ENCODE results near the gene SLC9A8.

Gene SLC9A8

DNA sequence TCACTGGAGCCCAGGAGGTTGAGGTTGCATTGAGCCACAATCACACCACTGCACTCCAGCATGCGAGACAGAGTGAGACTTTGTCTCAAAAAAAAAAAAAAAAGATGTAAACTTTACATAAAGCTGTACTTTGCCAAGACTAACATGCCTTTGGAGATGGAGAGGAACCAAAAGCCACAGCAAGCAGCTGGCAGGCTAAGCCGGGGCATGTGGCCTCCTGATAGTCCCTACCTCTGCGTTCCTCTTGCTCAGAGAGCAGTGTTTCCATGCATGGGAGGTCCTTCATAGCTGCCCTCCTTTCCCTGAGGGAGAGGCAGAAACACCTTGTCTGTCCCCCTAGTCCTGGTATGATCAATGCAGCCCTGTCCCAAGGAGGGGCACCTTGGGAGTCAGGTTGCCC, 67.5 kb downstream of the SLC9A8 start:
- DNase-seq (ENCODE audit: low read depth), result peak; percentile 80

DNA sequence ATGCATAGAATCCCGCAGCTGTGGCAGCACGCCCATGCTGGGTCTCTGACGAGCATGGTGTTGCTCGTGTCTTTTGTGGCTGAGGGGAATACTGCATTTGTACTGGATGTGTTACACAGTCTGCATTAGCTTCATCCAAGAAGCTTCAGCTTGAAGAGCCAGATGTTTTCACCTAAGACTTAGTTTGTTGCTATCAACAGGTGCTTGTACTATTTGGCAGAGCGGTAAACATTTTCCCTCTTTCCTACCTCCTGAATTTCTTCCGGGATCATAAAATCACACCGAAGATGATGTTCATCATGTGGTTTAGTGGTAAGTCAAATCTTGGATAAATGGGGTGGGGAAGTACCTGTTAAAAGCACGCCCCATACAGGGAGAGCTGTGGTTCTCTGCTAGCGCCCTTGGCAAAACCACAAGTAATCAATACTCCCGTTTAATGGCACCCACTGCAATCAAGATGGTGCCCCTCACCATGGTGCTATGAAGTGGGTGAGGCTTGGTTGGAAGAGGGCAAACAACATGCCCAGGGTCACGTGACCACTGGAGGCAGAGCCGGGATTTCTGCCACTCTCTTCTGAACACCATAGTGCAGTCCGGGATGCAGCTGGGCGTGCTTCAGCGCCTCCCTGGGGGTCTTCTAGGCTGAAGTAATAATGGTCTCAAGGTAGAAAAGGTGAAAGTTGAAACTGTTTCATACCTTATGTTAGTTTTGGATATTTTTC, 68.3 kb downstream of the SLC9A8 start:
- no peak for DNase-seq (ENCODE audit: low read depth)

DNA sequence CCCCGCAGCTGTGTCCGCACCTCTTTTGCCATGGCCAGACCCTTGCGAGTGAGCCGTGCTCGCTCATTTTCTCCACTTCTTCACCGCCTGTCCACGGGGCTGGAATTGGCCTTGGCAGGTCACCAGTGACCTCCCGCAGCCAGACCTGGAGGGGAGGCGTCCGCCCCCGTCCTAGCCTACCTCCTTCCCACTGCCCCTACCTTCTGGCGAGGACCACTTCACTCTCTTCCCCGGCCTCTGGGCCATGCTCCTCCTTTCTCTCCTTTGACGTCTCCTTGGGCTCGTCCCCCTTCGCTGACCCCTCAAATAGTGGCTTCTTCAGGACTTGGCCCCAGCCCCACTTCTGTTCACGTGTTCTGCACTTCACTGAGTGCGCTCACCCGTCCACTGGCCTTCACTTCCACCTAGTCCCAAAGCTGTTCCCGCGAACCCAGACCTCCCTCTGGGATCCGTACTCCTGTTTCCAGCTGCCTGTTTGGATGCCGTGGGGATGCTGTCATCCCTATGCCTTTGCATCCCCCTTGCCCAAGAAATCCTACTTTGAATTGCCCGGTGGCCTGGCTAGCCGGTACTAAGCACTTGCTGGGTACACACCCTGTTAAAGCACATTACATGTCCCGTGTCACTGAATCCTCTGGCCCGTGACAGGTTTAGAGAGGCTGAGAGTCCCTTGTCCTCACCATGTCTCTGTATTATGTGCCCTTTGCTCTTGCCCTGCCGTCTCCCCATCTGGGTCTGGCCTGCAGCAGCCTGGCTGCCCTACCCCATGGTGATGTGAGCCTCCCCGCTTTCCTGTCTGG, 69.7 kb downstream of the SLC9A8 start:
- no peak for DNase-seq (ENCODE audit: low read depth)

DNA sequence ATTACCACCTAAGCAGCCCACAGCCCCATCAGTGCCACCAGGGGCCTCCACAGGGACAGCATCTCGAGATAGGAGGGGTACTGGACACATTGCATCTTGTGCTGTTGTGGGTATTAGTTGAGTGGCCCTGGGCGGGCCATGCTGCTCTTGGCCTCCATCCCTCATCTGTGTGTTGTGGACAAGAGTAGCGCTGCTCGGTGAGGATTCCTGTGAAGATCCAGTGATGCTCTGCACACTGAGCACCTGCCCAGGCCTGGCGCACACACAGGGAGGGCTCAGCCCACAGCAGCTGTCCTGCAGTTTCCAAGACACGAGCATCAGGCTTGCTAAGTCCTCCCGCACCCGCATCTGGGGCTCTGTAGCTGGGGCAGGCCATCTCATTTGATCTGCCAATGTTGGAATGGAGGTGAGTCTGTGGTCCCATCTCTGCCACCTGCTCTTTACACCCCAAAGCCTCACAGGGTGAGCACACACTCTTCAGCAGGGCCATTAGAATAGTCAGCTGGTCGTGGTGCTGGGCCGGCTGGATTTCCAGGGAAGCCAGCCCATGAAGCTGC, 70.7 kb downstream of the SLC9A8 start:
- DNase-seq (ENCODE audit: low read depth), result no peak

DNA sequence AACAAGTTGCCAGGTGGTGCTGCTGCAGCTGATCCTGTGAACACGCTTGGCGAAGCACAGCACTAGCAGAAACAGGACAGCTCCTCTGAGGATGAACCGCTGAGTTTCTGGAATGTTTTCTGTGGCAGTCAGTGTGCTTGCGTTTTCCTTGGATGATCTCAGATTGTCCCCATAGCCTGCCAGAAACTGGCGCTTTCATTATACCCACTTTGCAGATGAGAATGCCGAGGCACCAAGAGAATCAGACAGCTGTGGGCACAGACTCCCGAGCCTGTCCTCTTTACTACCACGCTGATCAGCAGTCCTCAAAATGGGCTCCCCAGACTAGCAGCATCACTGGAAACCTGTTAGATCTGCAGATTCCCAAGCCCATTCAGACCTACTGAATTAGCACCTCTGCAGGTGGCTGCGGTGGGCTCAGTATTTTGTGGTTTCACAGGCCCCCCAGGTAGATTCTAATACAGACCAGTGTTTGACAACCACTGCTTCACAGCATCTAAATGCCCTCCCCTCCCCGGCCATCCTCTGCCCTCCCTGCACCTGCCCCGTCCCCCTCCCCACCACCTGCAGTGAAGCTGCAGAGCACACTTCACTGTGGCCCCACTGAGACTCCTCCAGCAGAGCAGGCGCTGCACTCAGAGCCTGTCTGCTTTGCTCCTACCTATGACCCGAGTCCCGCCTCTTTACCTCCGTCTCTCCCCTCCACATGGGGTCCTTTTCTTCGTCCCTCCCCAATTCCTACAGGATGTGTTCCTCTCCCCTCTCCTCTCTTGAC, 73.1 kb downstream of the SLC9A8 start:
- DNase-seq (ENCODE audit: low read depth), result no peak

DNA sequence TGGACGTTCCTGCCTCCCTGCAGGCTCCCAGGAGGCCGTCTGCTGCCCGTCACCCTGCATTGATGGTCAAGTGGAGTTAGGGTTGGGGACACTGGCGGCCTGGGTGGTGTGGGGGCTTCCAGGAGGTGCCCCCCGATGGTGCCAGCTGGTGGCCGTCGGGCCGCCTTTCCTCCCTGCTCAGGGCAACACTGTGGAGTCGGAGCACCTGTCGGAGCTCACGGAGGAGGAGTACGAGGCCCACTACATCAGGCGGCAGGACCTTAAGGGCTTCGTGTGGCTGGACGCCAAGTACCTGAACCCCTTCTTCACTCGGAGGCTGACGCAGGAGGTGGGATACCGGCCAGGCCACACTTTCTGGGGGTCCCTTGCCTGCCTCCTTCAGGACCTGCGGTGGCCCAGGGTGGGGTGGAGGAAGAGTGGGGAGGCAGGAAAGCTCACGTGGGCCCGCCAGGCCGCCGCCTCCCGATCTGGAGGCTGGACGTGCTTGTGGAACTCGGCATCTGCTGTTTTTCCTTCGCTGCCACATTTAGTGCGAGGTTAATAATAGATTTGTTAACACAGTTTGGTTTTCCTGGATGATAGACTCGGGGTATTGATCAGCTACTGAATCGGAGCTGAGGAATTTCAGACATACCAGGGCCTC, 74.1 kb downstream of the SLC9A8 start:
- DNase-seq (ENCODE audit: low read depth), result no peak

DNA sequence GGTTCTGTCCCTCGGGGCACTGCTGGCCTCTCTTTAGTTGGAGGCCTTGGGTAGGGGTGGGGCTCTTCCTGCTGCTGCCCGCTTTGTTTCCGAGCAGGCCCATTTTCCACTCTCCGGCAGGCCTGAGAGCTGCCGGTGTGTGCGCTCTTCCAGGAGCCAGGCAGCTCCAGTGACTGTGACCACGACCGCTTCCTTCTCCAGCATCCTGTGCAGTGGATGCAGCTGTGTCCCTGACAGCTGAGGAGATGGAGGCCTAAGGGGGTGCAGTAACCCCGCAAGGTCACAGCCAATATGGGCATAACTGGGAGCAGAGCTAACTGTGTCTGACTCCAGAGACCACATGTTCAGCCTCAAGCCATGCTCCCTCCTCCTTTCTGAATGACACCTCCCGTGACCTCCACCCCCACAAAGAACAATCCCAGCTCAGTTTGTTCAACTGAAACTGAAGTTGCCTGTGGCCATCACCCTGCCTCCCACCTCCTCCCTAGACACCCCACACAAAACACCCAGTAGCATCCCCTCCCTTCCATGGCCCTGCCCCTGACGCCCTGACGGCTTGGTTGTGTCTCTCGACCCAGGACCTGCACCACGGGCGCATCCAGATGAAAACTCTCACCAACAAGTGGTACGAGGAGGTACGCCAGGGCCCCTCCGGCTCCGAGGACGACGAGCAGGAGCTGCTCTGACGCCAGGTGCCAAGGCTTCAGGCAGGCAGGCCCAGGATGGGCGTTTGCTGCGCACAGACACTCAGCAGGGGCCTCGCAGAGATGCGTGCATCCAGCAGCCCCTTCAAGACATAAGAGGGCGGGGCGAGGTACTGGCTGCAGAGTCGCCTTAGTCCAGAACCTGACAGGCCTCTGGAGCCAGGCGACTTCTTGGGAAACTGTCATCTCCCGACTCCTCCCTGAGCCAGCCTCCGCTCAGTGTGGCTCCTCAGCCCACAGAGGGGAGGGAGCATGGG, 74.9 kb downstream of the SLC9A8 start:
- peak; percentile 26 for DNase-seq (ENCODE audit: low read depth)

DNA sequence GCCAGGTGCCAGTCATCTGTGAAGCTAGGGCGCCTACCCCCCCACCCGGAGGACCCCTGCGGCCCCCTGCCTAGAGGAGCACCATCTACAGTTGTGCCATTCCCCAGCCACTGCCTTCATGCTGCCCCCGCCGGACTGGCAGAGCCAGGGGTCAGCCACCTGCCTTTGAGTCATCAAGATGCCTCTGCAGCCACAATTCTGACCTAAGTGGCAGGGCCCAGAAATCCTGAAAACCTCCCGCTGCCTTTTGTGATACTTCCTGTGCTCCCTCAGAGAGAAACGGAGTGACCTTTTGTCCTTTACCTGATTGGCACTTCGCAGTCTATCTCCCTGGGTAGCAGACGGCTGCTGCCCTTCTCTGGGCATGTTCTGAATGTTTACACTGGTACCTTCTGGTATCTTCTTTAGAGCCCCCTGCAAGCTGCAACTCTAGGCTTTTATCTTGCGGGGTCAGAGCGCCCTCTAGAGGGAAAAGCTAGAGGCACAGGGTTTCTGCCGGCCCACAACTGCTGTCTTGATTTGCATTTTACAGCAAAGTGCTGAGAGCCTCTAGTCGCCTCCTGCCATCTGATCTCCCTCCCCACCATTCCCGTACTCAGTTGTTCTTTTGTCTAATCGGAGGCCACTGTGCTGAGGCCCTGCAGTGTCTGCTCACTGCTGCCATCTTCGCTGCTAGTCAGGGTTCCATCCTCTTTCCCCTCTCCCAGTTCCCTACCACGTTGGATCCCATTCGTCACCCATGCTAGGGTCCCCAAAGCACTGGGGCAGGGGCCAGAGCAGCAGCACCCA, 75.8 kb downstream of the SLC9A8 start:
- peak; percentile 53 for DNase-seq (ENCODE audit: low read depth)

DNA sequence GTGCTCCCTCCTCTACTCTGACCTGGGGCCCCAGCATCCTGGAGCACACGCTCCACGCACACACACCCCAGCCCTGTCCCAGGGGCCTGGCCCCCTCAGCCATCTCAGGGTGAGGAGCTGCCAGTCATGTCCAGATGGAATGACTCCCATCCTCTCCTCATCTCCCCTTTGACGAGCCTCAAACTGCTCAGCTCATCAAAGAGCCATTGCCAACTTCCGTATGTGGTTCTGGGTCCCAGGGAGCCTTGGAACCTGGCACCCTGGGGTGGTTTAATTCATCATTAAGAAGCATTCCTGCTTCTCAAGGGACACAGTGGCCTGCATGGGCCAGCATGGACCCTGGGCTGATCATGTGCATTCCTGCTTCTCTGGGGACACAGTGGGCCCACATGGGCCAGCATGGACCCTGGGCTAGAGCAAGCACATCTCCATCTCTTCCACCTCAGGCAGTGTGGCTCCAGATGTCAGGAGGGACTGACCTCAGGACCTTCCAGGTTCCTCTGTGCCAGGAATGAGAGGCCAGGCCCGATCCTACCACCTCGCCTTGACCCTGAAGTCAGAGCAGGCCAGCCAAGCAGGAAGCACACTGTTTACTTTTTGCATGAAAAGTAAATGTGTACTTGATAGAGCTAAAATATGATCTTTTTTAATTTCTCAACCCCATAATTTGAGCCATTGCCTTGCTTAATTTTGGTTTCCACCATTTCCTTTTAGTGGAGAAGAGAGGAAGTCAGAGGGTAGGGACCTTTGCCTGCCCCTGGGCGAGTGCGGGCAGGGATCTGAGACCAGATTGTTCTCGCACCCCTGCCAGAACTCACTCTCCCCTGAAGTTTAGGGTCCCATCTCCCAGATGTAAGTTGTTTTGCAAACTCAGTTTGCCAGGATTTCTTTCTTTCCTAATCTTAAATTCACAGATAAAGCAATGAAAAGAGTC, 76.6 kb downstream of the SLC9A8 start:
- no peak for DNase-seq (ENCODE audit: low read depth)

DNA sequence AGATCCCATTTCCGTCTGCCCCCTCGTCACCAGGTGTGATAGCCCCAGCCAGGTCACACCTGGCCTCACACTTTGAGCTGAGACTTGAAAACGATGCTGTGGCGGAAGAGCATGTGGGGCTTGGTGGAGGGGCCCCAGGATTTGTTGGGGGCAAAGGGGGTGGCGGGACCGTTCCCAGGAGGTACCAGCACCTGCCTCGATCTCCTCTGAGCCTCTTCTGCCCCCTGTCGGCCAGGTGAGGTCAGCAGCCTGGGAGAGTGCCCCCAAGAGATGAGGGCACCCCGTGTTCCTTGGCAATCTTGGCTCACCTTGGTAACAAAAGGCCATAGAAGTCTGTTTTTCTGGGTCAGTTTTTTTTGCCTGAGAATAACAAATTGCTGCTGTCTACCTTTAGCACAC, 77.3 kb downstream of the SLC9A8 start:
- DNase-seq (ENCODE audit: low read depth), result no peak

DNA sequence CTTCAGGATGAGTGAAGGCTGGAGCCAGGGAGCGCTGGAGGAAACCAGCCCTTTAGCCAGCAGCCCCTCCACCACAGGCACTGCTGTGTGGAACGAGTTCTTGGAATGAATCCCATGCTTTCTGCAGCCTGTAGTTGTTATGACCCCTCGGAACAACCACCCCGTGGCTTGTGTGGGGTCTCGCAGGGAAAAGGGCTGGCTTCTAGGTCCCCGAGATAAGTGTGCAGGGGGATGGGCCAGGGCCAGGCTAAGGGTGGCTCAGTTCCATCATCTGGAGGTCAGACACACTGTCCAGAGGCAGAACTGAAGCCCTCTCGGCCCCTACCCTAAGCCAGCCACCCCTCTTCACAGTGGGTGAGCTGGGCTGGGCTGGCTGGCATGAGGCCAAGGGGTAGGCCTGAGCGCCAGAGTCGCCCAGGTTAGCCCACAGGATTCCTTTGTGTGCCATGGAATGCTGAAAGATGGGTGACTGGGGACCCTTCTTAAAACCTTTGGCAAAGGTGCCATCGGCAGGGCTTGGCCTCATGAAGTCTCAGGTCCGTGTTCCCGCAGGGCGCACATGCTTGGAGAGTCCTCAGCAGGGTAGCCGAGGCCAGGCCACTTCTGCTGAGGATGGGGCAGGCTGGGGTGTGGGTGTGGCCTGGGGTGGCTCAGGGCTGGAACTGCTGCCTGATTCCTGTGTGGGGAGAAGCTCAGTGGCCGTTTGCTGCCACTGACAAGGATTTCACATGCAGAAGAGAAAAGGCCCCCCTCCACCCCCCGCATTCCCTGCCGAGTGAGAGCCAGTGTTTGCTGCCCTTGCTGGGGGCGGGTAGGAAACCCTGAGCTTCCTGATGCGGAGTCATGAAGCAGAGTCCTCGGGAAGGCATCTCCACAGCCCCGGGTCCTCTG, 78.1 kb downstream of the SLC9A8 start:
- DNase-seq (ENCODE audit: low read depth), result no peak

DNA sequence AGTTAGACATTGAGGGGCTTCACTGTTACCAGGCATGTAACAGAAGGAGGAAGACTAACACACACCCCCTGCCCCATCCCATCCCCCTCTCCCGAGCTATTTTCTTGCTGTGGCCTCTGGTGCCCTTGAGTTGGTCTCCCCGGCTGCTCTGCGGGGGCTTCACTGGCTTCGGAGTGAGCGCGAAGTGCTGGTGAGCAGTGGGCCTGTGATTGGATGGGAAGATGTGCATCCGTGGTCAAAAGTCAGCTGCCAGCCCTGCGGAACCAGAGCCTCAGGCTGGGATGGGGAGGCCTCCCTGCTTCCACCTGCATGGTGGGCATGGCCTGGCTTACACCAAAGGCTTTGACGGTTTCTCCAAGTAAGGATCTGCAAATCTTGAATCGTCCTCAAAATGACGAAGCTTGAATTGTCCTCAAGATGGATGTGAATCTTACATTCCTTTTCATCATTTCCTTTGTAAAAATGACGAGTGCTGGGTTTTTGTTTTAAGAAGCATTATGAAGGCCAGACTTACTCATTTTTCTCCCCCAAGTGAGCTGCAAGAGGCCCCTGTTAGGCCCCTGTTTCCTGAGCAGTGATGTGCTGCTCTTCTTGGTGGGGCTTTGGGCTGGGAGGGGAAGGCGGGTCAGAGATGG, 79.0 kb downstream of the SLC9A8 start:
- DNase-seq (ENCODE audit: low read depth), result no peak

DNA sequence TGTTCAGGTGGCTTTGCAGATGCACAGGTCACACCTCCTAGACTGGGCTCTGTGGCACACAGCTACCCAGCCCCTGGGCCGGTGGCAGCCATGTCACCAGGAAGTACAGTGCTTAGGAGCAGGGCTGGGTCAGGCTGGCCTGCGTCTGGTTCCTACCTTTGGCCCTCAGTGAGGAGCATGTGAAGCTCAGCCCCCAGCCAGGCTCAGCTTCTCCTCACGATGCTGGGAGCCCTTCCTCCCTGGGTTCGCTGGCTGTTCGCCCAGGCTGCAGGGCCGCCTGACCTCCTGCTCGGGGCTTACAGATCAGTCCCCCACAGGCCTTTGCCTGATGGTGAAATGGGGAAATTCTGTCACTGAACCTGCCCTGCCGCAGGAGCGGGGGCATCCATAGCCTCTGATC, 79.6 kb downstream of the SLC9A8 start:
- DNase-seq (ENCODE audit: low read depth), result no peak

DNA sequence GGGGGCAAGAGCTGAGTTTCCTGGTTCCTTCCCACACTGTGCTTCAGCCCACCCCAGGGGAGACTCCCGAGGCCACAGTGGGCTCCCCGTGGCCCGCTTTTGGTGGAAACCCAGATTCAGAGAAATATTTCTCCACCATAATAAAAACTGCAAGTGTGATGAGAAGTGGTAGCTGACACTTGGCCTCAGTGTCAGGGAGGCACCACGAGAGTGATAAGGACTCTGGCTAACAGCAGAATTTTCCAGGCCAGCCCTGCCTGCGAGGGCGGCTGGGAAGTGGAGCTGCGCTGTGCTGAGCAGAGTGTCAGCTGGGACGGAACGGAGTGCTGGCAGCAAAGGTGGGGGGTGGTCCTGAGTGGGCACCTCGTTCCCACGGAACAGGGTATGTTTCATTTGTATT, 80.2 kb downstream of the SLC9A8 start:
- DNase-seq (ENCODE audit: low read depth), result no peak

DNA sequence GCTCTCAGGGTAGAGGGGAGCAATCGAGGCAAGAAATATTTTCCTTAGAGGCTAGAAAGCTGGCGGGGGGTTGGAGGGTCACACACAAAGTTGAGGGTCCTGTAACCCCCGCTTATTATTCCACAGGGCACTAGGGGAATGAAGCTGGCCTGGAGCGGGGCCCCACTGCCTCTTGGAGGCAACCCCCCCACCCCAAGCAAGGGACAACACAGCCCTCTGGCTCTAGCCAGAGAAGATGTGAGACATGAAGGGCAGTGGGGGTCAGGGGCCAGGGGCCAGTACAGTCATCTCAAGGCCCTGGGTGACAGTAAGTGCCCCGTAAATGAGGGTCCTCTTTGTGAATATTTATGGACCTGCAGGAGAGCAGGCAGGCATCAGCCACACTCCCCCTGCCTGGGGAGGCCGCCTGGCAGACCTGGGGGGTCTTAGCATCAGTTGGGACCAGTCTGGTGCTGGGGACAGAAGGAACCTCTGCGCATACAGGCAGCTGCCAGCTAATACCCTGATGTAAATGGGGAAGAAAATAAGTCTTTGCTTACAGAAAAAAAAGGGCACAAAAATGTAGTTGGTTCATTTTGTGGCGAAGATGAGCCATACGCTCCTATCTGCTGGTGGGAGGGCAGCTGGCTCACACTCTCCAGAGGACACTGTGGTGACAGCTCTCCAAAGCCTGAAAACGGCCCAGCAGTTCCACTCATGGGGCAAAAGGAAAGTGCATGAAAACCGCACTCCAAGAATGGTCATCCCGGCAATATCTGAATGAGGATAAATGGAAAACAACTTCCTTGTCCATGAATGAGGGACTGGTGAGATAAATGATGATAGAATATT, 80.8 kb downstream of the SLC9A8 start:
- DNase-seq (ENCODE audit: low read depth), result no peak

DNA sequence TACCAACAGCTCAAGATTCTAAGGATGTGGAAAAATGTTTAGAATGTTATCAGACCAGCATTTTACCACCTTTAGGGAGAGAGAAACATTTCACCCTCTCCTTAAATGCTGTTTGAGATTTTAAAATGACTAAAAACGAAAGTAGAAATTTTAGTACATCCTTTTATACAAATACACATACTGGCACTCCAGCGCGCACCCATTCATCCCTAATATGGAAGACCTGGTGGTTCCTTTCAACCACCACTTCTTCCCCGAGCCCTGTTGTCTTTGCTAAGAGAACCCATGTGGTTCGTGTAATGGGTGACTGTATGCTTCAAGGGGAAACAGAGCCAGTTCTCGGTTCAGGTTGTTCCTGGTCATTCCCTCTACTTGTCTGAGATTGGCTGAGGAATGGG, 81.4 kb downstream of the SLC9A8 start:
- DNase-seq (ENCODE audit: low read depth), result no peak
